Skeletal muscle tissue (tissue), 4 donors: ENCODE results near the gene ADISSP. TPM values are rescaled to one million over a fixed set of nuclear protein-coding genes. Genes with fewer than 3 reads are reported as not detected.

Source experiments
- H3K27ac ChIP-seq: one replicate; pipeline ENCODE4 v1.7.0; 2013; ENCODE audit warnings: mild to moderate bottlenecking, low read depth, low read length, inconsistent platforms
- H3K27me3 ChIP-seq, 3 donors: one replicate each; pipeline ENCODE4 v1.7.0; 2013; ENCODE audit warnings: low read length in 3 of 3; ENCODE audit not compliant: control insufficient read depth in 3 of 3, insufficient read depth in 3 of 3
- H3K36me3 ChIP-seq, 3 donors: one replicate each; pipeline ENCODE4 v1.7.0; 2013; ENCODE audit warnings: low read length in 3 of 3; ENCODE audit not compliant: control insufficient read depth in 3 of 3, insufficient read depth in 3 of 3
- H3K4me1 ChIP-seq, 3 donors: one replicate each; pipeline ENCODE4 v1.7.0; 2013; ENCODE audit warnings: low read length in 3 of 3, mild to moderate bottlenecking in 3 of 3; ENCODE audit not compliant: control insufficient read depth in 3 of 3, insufficient read depth in 3 of 3
- H3K4me3 ChIP-seq, 3 donors: one replicate each; pipeline ENCODE4 v1.7.0; 2013; ENCODE audit warnings: low read length in 3 of 3
- H3K9ac ChIP-seq, 3 donors: one replicate each; pipeline ENCODE4 v1.7.0; 2013; ENCODE audit warnings: low read length in 3 of 3, mild to moderate bottlenecking in 3 of 3, moderate library complexity in 2 of 3, low read depth in 1 of 3
- H3K9me3 ChIP-seq, 3 donors: one replicate each; pipeline ENCODE4 v1.7.0; 2013; ENCODE audit warnings: low read length in 3 of 3; ENCODE audit not compliant: control insufficient read depth in 3 of 3
- total RNA-seq: library from RNA; depleted of rRNA; stranded (reverse); fragments of >200 nt; gene quantifications from one replicate; pipeline ENCODE4 v1.2.3, GENCODE V29; 2014
- donor health status: Osteomylitis.

Gene ADISSP
- total RNA-seq, 1 donor from 2014 or later, result 9.4 TPM

- H3K36me3 ChIP-seq, result no peaks in the 10 kb centered on the region
- no peak overlapping the region for H3K4me3 ChIP-seq
- no peak overlapping the region for H3K27ac ChIP-seq
- H3K9ac ChIP-seq, result no peak overlapping the region
- peaks cover 0 to 3% (median 0%) of the 10 kb centered on the region in 3 donors for H3K4me1 ChIP-seq
- H3K9me3 ChIP-seq, result no peaks in the 10 kb centered on the region
- no peaks in the 10 kb centered on the region for H3K27me3 ChIP-seq
Observed at GRCh38 chr20:3720626-3721025, 46.9 kb downstream of the ADISSP start.

DNA sequence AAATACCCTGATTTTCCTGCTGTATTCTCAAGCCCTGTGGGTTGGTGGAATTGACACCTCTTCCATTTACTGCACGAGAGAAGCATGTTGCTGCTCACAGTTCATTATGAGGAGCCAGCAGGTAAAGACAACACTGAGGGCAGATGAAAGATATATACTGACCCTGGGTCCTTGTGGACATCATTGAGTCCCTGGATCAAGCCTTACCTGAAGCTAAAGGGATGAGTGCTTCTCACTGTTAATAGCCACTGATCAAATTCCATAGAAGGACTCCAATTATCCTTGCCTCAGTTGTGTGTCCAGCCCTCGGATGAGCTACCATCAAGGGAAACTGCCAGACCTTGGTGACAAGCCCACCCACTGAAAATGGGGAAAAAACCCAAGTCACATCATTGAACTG is 47.5 kb downstream of the ADISSP start:
- no peaks in the 10 kb centered on the region for H3K36me3 ChIP-seq
- peaks cover 0 to 3% (median 0%) of the 10 kb centered on the region in 3 donors for H3K4me1 ChIP-seq

GRCh38 chr20:3719046-3719445 is 48.5 kb downstream of the ADISSP start:
- H3K27ac ChIP-seq, result no peak overlapping the region
- H3K4me1 ChIP-seq, result peaks cover 0 to 3% (median 0%) of the 10 kb centered on the region in 3 donors
- H3K36me3 ChIP-seq, result no peaks in the 10 kb centered on the region
- H3K4me3 ChIP-seq, result no peak overlapping the region
- H3K9ac ChIP-seq, result no peak overlapping the region
- no peaks in the 10 kb centered on the region for H3K27me3 ChIP-seq
- no peaks in the 10 kb centered on the region for H3K9me3 ChIP-seq

More for the DNA sequence above, 47.5 kb downstream of the ADISSP start:
- H3K9me3 ChIP-seq, result no peaks in the 10 kb centered on the region
- H3K27ac ChIP-seq, result no peak overlapping the region
- H3K27me3 ChIP-seq, result no peaks in the 10 kb centered on the region
- no peak overlapping the region for H3K4me3 ChIP-seq
- H3K9ac ChIP-seq, result no peak overlapping the region

DNA sequence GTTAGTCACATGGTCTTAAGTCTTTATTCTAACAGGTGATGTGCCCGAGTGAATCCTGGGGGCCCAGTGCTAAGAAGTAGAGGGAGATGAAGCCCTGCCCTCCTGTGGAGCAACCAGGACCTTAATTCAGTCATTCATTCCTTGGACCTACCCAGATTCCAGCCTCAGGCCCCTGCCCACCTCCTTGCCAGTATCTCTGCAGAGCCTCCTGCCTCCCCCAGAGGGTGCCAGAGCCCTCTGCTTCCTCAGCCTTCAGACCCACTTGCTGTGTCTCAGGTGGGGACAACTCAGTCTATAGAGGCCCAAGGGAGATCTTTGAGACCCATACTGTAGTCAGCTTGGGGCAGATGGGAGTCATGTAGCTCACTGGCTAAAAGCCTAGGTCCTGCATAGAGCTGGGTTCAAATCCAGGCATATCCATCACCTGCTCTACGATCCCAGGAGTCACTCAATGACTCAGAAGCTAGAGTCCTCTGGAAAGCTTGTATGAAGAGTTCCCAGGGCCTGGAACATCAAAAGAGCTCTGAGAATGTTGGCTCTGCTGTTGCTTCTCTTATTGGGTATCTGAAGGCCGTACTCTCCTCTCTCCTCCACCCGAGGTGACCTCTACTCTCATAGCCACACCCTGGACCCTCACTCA is 51.2 kb downstream of the ADISSP start:
- H3K9ac ChIP-seq, result no peak overlapping the region

DNA sequence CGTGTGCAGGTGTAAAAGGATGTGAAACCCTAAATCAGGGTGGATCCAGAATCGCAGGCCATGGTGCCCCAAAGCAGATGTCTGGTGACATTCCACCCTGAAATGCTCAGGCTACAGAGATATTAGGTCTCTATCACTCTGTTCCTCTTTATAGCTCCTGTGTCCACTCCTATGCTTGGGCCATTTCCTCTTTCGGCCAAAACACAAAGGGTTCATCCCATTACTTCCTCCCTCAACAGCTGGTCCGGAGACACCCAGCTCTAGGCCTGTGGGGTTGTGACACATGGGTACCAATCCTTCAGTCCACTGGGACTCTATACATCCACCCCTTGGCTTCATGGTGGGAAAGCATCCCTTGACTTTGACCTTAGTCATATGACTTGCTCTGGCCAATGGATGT is 53.5 kb downstream of the ADISSP start:
- Histone ChIP-seq H3K36me3 (no peaks in the 10 kb centered on the region), H3K27ac (no peak overlapping the region), H3K9ac (no peak overlapping the region), H3K27me3 (no peaks in the 10 kb centered on the region), H3K9me3 (no peaks in the 10 kb centered on the region), H3K4me3 (no peak overlapping the region), H3K4me1 (peaks cover 6 to 16% (median 11%) of the 10 kb centered on the region in 3 donors)

More for the DNA sequence above, 51.2 kb downstream of the ADISSP start:
- Histone ChIP-seq H3K27ac (no peak overlapping the region), H3K4me3 (no peak overlapping the region), H3K9me3 (no peaks in the 10 kb centered on the region), H3K27me3 (no peaks in the 10 kb centered on the region), H3K36me3 (no peaks in the 10 kb centered on the region), H3K4me1 (peaks cover 0 to 3% (median 2%) of the 10 kb centered on the region in 3 donors)

DNA sequence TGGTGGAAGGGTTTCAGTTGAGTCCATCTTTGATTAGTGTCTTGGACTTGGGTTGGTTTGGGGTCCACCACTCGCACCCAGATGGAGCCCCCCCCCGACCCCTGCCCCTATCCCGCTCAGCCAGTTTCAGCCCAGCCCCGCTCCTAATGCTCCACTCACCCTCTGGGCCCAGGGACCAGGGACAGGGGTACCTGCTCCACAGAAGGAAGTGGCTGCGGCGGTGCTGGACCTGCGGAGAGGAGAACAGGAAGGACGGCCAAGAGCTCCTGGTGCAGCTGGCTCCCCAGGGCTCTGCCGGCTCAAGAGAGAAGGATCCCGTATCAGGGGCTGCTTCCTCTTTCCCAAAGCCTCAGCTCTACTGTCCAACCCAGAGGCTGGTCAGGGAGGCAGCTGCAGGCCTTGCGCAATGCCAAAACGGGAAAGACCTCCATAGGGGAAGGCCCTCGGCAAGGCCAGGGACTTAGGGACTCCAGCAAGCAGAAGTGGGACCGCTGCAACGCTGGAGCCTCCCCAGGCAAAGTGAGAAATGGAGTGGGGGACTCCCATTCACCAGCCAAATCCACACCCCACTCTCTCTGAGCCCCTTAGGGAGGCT is 55.2 kb downstream of the ADISSP start, which contains the start of gene SIGLEC1:
Gene SIGLEC1, minus strand, starts transcription at position 322 of the 595 bp plus-strand sequence. CDS start 5,472 bp downstream, outside the sequence.
- no peaks in the 10 kb centered on the region for H3K36me3 ChIP-seq
- H3K27ac ChIP-seq, result no peak within 1 kb of the TSS
- peaks cover 6 to 22% (median 16%) of the 10 kb centered on the region in 3 donors for H3K4me1 ChIP-seq
- H3K4me3 ChIP-seq, result peak within 1 kb of the TSS in 1 of 3 donors; percentile 3
- no peak within 1 kb of the TSS for H3K9ac ChIP-seq
- H3K27me3 ChIP-seq, result no peaks in the 10 kb centered on the region
- no peaks in the 10 kb centered on the region for H3K9me3 ChIP-seq

DNA sequence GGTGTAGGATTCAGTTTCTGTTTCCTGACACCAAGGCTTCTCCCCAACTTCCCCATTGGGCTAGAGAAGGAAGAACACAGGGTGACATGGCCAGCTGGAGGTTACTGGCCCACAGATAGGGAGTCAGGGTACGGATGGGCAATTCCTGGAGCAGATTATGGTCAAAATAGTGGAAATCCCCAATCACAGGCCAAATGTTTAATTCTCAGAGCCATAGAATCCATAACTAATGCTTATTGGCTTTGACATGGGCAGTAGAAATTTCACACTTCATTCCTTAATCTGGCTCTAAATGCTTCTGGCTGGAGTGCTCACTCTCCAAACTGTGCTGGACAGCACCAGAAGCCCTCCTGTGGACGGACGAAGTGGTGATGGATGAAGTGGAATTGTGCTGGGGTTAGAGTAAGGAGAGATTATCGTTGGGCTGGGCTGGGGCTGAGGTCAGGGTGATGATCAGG is 56.0 kb downstream of the ADISSP start:
- no peaks in the 10 kb centered on the region for H3K27me3 ChIP-seq
- peaks cover 12 to 31% (median 24%) of the 10 kb centered on the region in 3 donors for H3K4me1 ChIP-seq
- no peaks in the 10 kb centered on the region for H3K36me3 ChIP-seq
- peak overlapping the region in 1 of 3 donors; percentile 3 for H3K4me3 ChIP-seq
- no peak overlapping the region for H3K9ac ChIP-seq
- H3K27ac ChIP-seq, result no peak overlapping the region
- no peaks in the 10 kb centered on the region for H3K9me3 ChIP-seq

- no peaks in the 10 kb centered on the region for H3K27me3 ChIP-seq
- peak overlapping the region; percentile 13 for H3K27ac ChIP-seq
- H3K9me3 ChIP-seq, result no peaks in the 10 kb centered on the region
- H3K36me3 ChIP-seq, result no peaks in the 10 kb centered on the region
- H3K9ac ChIP-seq, result peak overlapping the region in 1 of 3 donors; percentile 57
- peak overlapping the region in 1 of 3 donors; percentile 3 for H3K4me3 ChIP-seq
- peaks cover 12 to 33% (median 26%) of the 10 kb centered on the region in 3 donors for H3K4me1 ChIP-seq
Observed at GRCh38 chr20:3710703-3711483, 56.7 kb downstream of the ADISSP start.

GRCh38 chr20:3710011-3710466 is 57.5 kb downstream of the ADISSP start:
- peak overlapping the region in 1 of 3 donors; percentile 14 for H3K4me3 ChIP-seq
- no peaks in the 10 kb centered on the region for H3K27me3 ChIP-seq
- H3K9me3 ChIP-seq, result no peaks in the 10 kb centered on the region
- no peak overlapping the region for H3K9ac ChIP-seq
- H3K27ac ChIP-seq, result peak overlapping the region; percentile 13
- H3K4me1 ChIP-seq, result peaks cover 12 to 36% (median 26%) of the 10 kb centered on the region in 3 donors
- no peaks in the 10 kb centered on the region for H3K36me3 ChIP-seq
